Glutamatergic neuron (in vitro differentiated cells): ENCODE results near the gene SCTR. TPM values are rescaled to one million over a fixed set of nuclear protein-coding genes. Genes with fewer than 3 reads are reported as not detected.

ENCODE experiments used
- DNase-seq: peaks from one replicate; pipeline ENCODE4 v3.0.0; 2022
- H3K27ac Mint-ChIP-seq: one replicate; pipeline ENCODE4 v1.8.0; 2020; ENCODE audit warnings: mild to moderate bottlenecking, mixed read lengths, inconsistent platforms; ENCODE audit not compliant: unreplicated experiment
- H3K27me3 Mint-ChIP-seq: one replicate; pipeline ENCODE4 v1.8.0; 2020; ENCODE audit warnings: mild to moderate bottlenecking, moderate library complexity, mixed read lengths, inconsistent platforms; ENCODE audit not compliant: unreplicated experiment
- H3K36me3 Mint-ChIP-seq: one replicate; pipeline ENCODE4 v1.8.0; 2020; ENCODE audit warnings: mild to moderate bottlenecking, mixed read lengths, inconsistent platforms; ENCODE audit not compliant: unreplicated experiment
- H3K4me1 Mint-ChIP-seq: one replicate; pipeline ENCODE4 v1.8.0; 2020; ENCODE audit warnings: mild to moderate bottlenecking, low read depth, mixed read lengths, inconsistent platforms; ENCODE audit not compliant: unreplicated experiment
- H3K4me3 Mint-ChIP-seq: one replicate; pipeline ENCODE4 v1.8.0; 2020; ENCODE audit warnings: mild to moderate bottlenecking, mixed read lengths, inconsistent platforms; ENCODE audit not compliant: unreplicated experiment
- H3K9me3 Mint-ChIP-seq: one replicate; pipeline ENCODE4 v1.8.0; 2020; ENCODE audit warnings: mild to moderate bottlenecking, moderate library complexity, mixed read lengths, inconsistent platforms; ENCODE audit not compliant: unreplicated experiment
- CTCF ChIP-seq: fragments of 200-600 bp; sonication (generic); IDR thresholded peaks from one replicate; pipeline ENCODE4 v1.5.0; 2021; ENCODE audit not compliant: partially characterized antibody, unreplicated experiment
- total RNA-seq: library from RNA; stranded (reverse); fragmentation: NEBNext Ultra II Directional; extraction: Animal tissue kit (Norgen Biotek cat#: 25700); gene quantifications from one replicate; pipeline ENCODE4 v1.2.1, GENCODE V29; 2021; ENCODE audit not compliant: unreplicated experiment

Gene SCTR
- total RNA-seq, 1 donor from 2014 or later: not detected

GRCh38 chr2:119469661-119470297 lies 54.5 kb downstream of the SCTR start:
- Mint-ChIP-seq H3K36me3 (no peaks in the 10 kb centered on the region), H3K27me3 (no peaks in the 10 kb centered on the region), H3K4me1 (no peaks in the 10 kb centered on the region), H3K27ac (no peak overlapping the region), H3K9me3 (peaks cover 2% of the 10 kb centered on the region), H3K4me3 (no peak overlapping the region)
- TF ChIP-seq CTCF: no peak
- DNase-seq: no peak

GRCh38 chr2:119469131-119469530 lies 55.2 kb downstream of the SCTR start:
- H3K4me3 Mint-ChIP-seq: no peak overlapping the region
- DNase-seq: no peak
- no peak for TF ChIP-seq CTCF
- no peaks in the 10 kb centered on the region for H3K4me1 Mint-ChIP-seq
- H3K27me3 Mint-ChIP-seq: no peaks in the 10 kb centered on the region
- H3K27ac Mint-ChIP-seq: no peak overlapping the region
- no peaks in the 10 kb centered on the region for H3K36me3 Mint-ChIP-seq
- H3K9me3 Mint-ChIP-seq: peaks cover 2% of the 10 kb centered on the region

- Mint-ChIP-seq H3K9me3 (peaks cover 2% of the 10 kb centered on the region), H3K27ac (no peak overlapping the region), H3K36me3 (no peaks in the 10 kb centered on the region), H3K4me3 (no peak overlapping the region), H3K27me3 (no peaks in the 10 kb centered on the region), H3K4me1 (no peaks in the 10 kb centered on the region)
- no peak for TF ChIP-seq CTCF
- DNase-seq: no peak
Measured at GRCh38 chr2:119468154-119468955, 55.9 kb downstream of the SCTR start.

- no peak for TF ChIP-seq CTCF
Measured at GRCh38 chr2:119466373-119466772, 57.9 kb downstream of the SCTR start.

GRCh38 chr2:119465687-119466086 lies 58.6 kb downstream of the SCTR start:
- TF ChIP-seq CTCF: no peak
- Mint-ChIP-seq H3K27me3 (no peaks in the 10 kb centered on the region), H3K9me3 (peaks cover 2% of the 10 kb centered on the region), H3K36me3 (no peaks in the 10 kb centered on the region), H3K27ac (no peak overlapping the region), H3K4me1 (no peaks in the 10 kb centered on the region), H3K4me3 (no peak overlapping the region)
- no peak for DNase-seq

More at GRCh38 chr2:119466373-119466772, 57.9 kb downstream of the SCTR start:
- no peaks in the 10 kb centered on the region for H3K27me3 Mint-ChIP-seq
- H3K27ac Mint-ChIP-seq: no peak overlapping the region
- no peak overlapping the region for H3K4me3 Mint-ChIP-seq
- H3K4me1 Mint-ChIP-seq: no peaks in the 10 kb centered on the region
- DNase-seq: no peak
- peaks cover 2% of the 10 kb centered on the region for H3K9me3 Mint-ChIP-seq
- no peaks in the 10 kb centered on the region for H3K36me3 Mint-ChIP-seq
